A673 (cell line): ENCODE data around the gene HELZ2. TPM values are rescaled to one million over a fixed set of nuclear protein-coding genes. Genes with fewer than 3 reads are reported as not detected.

Experiments used
- BruUV-seq: library from RNA; stranded (reverse); fragments of 400-500 nt; replicated peaks from 2 replicates; lab custom pipeline; 2021; lab: Mats Ljungman, UMichigan
- CTCF ChIA-PET: fragments of 300-600 bp; sonication (Branson Sonifier 250); formaldehyde crosslinking; loops from one replicate; lab custom pipeline; 2022; ENCODE audit warnings: antibody characterized with exemption; lab: Charles Lee
- POLR2A ChIA-PET: fragments of 300-600 bp; sonication (Branson Sonifier 250); formaldehyde crosslinking; loops from one replicate; lab custom pipeline; 2022; ENCODE audit warnings: antibody characterized with exemption; ENCODE audit not compliant: low non-redundant PET; lab: Charles Lee
- DNase-seq: peaks from one replicate; pipeline ENCODE4 v3.0.0-alpha.2; 2015; ENCODE audit warnings: low spot score
- H3K27ac ChIP-seq: fragments of 200-600 bp; sonication (generic); 2 replicates; pipeline ENCODE4 v1.5.1; 2016; ENCODE audit warnings: mixed run types, low read depth, mild to moderate bottlenecking, mixed read lengths, antibody characterized with exemption, low read length; ENCODE audit not compliant: poor library complexity, severe bottlenecking
- H3K27me3 ChIP-seq: fragments of 200-600 bp; sonication (generic); replicated peaks from 2 replicates; pipeline ENCODE4 v1.6.1; 2017; ENCODE audit warnings: mixed run types, low read depth, mild to moderate bottlenecking, mixed read lengths, antibody characterized with exemption, low read length; ENCODE audit not compliant: insufficient read depth, poor library complexity
- H3K36me3 ChIP-seq: fragments of 200-600 bp; sonication (generic); 2 replicates; pipeline ENCODE4 v1.6.1; 2016; ENCODE audit warnings: mixed run types, mild to moderate bottlenecking, mixed read lengths, antibody characterized with exemption, low read length; ENCODE audit not compliant: insufficient read depth, poor library complexity, severe bottlenecking
- H3K4me1 ChIP-seq: fragments of 200-600 bp; sonication (generic); 2 replicates; pipeline ENCODE4 v1.6.1; 2017; ENCODE audit warnings: mixed run types, mild to moderate bottlenecking, mixed read lengths, antibody characterized with exemption, low read length; ENCODE audit not compliant: insufficient read depth, poor library complexity, severe bottlenecking
- H3K4me3 ChIP-seq: fragments of 200-600 bp; sonication (generic); 2 replicates; pipeline ENCODE4 v1.5.1; 2016; ENCODE audit warnings: low read depth, mixed run types, mild to moderate bottlenecking, mixed read lengths, low read length; ENCODE audit not compliant: poor library complexity, severe bottlenecking
- H3K9me3 ChIP-seq: fragments of 200-600 bp; sonication (generic); 2 replicates; pipeline ENCODE4 v1.6.1; 2016; ENCODE audit warnings: mixed run types, low read depth, mild to moderate bottlenecking, mixed read lengths, antibody characterized with exemption, low read length; ENCODE audit not compliant: poor library complexity, severe bottlenecking
- EZH2 ChIP-seq: fragments of 200-600 bp; sonication (generic); IDR thresholded peaks from 2 replicates; pipeline ENCODE4 v1.6.1; 2017; ENCODE audit warnings: borderline replicate concordance, low read depth, mild to moderate bottlenecking, mixed read lengths, antibody characterized with exemption, low read length; ENCODE audit not compliant: poor library complexity, severe bottlenecking
- intact Hi-C: fragments of 100-400 bp; cut with micrococcal nuclease; formaldehyde crosslinking; loops from one replicate; pipeline ENCODE4 v1.10.0; 2022; ENCODE audit not compliant: unreplicated experiment
- total RNA-seq: library from RNA; stranded (reverse); gene quantifications from 2 replicates; pipeline ENCODE4 v1.2.3, GENCODE V29; 2021
- TF ChIP-seq, protein P1 (sequence below): fragments of 300-800, 200-600 bp; sonication (generic); conservative IDR thresholded peaks from 2 replicates; pipeline ENCODE4 v1.5.1; 2017; ENCODE audit warnings: low read depth, mild to moderate bottlenecking, antibody characterized with exemption, low read length, moderate library complexity, mixed read lengths

HELZ2 gene
- total RNA-seq, 1 experiment from 2014 or later = 21.0 TPM

DNA sequence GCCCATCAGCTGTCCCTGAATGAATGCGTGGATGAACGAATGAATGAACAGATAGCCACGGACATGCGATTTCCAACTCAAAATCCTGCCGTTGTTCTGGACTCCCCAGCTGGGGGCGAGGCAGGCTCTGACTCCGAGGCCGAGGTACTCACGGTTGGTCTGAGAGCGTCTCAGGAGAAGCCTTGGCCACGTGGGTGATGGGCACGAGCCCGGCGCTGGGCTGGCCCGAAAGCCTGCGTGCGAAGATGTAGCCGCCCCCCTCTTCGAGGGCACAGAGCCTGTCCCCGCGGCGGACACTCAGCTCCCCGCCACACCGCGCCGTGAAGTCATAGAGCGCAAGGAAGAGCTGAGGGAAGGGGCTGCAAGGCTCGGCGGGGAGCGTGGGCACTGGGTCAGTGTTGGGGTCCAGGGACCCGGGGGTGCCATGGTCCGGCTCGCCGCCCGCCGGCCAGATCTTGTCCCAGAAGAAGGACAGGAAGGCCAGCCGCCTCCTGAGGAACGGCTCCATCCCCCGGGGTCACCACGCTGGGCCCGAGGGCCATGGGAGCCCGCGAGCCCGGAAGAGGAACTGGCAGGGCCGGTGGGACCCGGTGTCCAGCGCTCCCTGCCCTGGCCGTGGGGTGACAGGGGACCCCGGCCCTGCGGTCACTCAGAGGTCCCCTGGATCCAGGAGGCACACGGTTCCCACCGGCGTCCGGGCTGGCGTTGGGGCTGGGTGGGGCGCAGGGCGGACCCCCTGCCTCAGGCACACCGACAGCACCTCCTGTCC is 26.9 kb downstream of the HELZ2 start:
- CTCF ChIA-PET = no interaction called here

DNA sequence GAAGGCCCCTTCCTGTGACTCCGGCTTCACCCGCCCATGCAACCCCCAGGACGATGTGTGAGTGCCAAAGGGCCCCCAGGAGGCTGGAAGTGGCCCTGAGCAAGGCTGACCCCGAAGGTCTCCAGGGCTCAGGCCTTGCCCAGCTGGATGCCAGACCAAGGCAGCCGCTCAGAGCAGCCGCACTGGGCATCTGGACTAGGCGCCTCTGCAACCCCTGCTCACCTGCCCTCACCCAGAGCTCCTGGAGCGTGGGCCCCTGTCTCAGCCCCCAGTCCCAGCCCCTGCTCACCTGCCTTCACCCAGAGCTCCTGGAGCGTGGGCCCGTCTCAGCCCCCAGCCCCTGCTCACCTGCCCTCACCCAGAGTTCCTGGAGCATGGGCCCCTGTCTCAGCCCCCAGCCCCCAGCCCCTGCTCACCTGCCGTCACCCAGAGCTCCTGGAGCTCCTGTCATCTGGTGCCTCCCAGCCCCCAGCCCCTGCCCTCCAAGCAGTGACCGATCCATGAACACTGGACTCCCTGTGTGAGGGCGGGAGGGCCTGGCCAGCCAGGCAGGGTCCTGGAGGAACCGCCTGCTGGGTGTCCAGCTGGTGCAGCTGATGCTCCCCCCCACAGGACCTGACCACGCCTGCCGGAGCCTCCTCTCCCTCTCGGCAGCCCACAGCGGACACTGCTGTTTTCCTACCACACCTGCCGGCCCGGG is 27.6 kb downstream of the HELZ2 start:
- no peak for TF ChIP-seq EZH2
- TF ChIP-seq, protein P1, sequence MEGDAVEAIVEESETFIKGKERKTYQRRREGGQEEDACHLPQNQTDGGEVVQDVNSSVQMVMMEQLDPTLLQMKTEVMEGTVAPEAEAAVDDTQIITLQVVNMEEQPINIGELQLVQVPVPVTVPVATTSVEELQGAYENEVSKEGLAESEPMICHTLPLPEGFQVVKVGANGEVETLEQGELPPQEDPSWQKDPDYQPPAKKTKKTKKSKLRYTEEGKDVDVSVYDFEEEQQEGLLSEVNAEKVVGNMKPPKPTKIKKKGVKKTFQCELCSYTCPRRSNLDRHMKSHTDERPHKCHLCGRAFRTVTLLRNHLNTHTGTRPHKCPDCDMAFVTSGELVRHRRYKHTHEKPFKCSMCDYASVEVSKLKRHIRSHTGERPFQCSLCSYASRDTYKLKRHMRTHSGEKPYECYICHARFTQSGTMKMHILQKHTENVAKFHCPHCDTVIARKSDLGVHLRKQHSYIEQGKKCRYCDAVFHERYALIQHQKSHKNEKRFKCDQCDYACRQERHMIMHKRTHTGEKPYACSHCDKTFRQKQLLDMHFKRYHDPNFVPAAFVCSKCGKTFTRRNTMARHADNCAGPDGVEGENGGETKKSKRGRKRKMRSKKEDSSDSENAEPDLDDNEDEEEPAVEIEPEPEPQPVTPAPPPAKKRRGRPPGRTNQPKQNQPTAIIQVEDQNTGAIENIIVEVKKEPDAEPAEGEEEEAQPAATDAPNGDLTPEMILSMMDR = no peak
- Histone ChIP-seq H3K9me3 (no peaks in the 10 kb centered on the region), H3K4me3 (no peak overlapping the region), H3K27me3 (peaks cover 48% of the 10 kb centered on the region), H3K36me3 (no peaks in the 10 kb centered on the region), H3K4me1 (no peaks in the 10 kb centered on the region), H3K27ac (no peak overlapping the region)
- intact Hi-C loops = no loop called here
- no peak for DNase-seq
- POLR2A ChIA-PET = no interaction called here
- CTCF ChIA-PET = no interaction called here
- BruUV-seq = no TSS peak

More for the DNA sequence above, 26.9 kb downstream of the HELZ2 start:
- Histone ChIP-seq H3K9me3 (no peaks in the 10 kb centered on the region), H3K27ac (no peak overlapping the region), H3K4me3 (no peak overlapping the region), H3K36me3 (no peaks in the 10 kb centered on the region), H3K27me3 (peaks cover 48% of the 10 kb centered on the region), H3K4me1 (no peaks in the 10 kb centered on the region)
- intact Hi-C loops = no loop called here
- TF ChIP-seq, protein P1 = no peak
- peak; percentile 51 for TF ChIP-seq EZH2
- POLR2A ChIA-PET = no interaction called here
- BruUV-seq = no TSS peak
- DNase-seq = no peak

DNA sequence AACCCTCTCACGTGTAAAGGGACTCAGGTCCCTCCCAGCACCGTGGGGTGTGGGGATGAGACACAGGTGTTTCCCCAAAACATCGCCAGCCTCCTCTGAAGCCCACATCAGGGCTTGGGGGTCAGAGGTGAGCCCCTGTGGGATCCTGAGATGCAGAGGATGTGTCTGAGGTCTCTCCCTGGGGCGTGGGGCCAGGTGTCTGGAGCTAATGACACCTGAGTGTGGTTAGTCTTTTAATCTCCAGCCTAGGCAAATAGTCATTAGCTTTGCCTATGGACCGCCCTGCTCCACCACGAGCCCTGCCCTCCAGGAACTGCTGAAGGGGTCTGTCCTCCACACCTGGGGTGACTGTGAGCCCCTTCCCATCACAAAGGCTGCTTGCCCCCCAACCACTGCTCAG is 28.2 kb downstream of the HELZ2 start:
- BruUV-seq = no TSS peak
- H3K27ac ChIP-seq = no peak overlapping the region
- H3K9me3 ChIP-seq = no peaks in the 10 kb centered on the region
- POLR2A ChIA-PET = no interaction called here
- H3K27me3 ChIP-seq = peaks cover 48% of the 10 kb centered on the region
- no peaks in the 10 kb centered on the region for H3K4me1 ChIP-seq
- TF ChIP-seq, protein P1 = no peak
- TF ChIP-seq EZH2 = no peak
- no peaks in the 10 kb centered on the region for H3K36me3 ChIP-seq
- no peak for DNase-seq
- CTCF ChIA-PET = no interaction called here
- intact Hi-C loops = no loop called here
- no peak overlapping the region for H3K4me3 ChIP-seq
